GM19023 (cell line): ENCODE data around the gene TSPAN4.

ENCODE experiments used
- ATAC-seq: cut with Tn5 transposase; IDR thresholded peaks from one replicate; pipeline ENCODE4 v1.9.1; 2021; ENCODE audit warnings: mild to moderate bottlenecking, moderate library complexity; ENCODE audit not compliant: unreplicated experiment

TSPAN4 gene

DNA sequence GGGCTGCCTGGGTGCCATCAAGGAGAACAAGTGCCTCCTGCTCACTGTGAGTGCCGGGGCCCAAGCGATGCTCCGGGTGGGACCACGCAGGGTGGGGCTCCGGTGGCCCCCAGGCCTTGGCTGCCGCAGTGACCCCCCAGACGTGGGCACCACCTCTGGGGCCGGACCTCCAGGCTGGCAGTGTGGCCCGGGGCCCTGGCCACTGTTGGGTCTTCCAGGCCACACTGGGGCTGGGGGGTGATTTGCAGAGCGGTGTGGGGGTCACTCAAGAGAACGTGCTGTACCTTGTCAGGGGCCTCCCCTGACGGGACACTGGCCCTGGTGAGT, 20.0 kb downstream of the TSPAN4 start:
- ATAC-seq, result no peak

DNA sequence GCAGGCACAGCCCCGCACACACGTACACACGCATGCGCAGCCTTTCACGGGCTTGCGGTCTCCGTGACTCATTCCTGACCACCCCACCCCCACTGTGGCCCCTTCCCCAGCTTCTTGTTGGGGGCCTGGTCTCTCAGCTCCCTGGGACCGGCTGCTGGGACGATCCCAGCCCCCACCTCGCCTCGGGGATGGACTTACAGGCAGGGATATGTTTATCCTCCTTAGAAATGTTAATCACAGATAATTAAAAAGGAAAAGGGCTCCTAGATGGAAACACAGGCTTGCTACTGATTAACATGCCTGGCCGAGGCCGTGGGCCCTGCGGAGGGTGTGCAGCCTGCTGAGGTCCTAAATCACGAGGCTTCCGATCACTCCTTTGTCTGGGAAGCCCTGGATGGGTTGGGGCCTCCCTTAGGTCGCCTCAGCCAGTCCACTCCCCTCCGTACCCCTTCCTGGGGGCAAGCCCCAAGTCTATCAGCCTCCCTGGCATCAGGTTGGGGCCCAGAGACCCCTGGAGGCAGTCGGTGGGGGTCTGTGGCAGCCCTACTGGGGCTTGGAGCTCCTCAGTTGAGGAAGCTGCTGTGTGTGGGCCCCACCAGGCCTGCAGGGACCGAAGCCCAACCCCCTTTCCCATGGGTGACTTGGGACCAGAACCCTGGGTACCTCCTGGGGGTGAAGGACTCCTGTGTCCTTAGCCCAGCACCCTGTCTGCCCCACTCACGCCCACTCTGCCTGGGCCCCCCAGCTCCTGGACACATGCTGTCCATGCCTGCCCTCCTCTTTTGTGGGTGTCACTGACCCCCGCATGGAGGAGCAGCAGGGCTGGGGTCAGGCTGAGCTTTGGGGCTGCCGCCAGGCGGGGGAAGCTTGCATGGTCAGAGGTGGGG, 20.6 kb downstream of the TSPAN4 start:
- ATAC-seq, result no peak

DNA sequence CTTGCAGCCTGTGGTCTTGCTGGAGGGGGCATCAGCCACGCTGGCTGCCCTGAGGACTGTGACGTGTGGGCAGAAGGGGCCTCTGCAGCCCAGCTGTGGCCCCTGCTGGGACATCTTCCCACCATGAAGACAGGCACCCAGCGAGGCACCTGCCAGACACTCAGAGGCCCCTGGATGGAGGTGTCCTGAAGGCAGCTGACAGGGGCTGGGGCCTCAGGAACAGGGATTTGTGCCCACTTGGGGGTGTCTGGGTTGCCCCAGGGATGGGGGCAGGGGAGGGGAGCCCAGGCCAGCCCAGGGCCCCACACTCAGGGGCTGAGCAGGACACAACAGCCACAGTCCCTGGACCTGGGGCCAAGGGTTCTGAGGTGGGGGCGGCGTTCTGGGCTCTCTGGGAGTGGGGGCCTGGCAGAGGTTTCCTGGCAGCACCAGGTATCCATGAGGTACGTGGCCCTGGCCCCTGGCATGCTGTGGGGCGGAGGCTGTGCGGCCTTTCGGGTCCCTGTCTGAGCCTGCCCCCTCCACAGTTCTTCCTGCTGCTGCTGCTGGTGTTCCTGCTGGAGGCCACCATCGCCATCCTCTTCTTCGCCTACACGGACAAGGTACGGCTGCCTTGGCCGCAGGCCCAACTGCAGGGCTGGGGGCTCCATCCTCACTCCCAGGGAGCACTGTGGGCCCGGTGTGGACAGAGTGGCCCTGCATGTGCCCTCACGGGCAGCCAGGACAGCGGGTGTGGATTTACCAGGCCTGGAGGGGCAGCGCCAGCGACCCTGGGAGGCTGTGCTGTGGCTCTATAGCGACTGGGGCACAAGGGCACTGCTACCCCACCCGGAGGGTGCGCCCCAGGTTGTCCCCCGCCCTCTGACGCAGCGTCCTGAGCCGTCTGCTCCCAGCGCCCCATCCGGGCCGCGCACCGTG, 21.5 kb downstream of the TSPAN4 start:
- ATAC-seq, result no peak

DNA sequence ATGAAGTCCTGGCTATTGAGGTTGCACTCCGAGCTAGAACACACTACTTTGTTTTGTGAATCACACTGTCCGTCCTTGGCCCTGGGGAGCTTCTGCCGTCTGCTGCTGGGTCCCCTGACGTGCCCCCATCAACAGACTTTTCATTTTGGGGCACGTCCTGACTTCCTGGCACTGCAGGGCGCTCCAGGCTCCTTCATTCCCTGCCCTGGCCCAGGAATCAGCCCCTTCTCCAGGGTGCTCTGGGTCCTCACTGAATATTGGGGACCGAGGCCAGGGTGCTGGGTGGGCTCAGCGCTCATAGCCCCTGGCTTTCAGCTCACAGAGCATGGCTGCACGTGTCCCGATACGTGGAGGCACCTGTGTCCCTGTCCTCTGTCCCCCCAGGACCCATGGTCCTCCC, 22.2 kb downstream of the TSPAN4 start:
- ATAC-seq, result no peak

DNA sequence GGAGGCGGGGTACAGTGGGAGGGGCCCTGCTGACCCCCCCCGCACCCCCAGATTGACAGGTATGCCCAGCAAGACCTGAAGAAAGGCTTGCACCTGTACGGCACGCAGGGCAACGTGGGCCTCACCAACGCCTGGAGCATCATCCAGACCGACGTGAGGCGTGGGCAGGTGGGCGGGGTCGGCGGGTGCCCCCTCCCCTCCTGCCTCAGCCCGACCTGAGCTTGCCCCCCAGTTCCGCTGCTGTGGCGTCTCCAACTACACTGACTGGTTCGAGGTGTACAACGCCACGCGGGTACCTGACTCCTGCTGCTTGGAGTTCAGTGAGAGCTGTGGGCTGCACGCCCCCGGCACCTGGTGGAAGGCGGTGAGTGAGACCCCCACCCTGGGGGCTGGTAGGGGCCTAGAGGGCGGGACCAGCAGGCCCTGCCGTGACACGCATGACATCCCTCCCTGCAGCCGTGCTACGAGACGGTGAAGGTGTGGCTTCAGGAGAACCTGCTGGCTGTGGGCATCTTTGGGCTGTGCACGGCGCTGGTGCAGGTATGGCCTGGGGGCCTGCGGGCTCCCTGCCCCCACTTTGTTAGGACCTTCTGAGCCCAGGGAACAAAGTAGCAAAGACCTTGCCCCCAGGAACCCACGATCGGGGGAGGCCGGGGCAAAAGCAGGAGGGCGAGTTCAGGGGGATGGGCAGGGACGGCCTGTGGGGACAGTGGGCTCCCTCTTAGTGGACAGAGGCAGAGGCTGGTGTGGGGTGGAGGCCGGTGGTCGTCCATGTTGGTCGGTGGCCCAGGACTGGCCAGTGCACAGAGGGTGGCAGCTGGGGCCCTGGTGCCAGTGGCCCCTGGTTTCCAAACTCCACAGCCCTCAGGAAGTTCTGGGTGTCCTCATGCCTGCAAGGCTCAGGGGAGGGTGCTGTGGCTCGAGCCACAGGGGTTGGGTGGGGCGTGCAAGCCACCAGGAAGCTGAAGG, 23.1 kb downstream of the TSPAN4 start:
- no peak for ATAC-seq

DNA sequence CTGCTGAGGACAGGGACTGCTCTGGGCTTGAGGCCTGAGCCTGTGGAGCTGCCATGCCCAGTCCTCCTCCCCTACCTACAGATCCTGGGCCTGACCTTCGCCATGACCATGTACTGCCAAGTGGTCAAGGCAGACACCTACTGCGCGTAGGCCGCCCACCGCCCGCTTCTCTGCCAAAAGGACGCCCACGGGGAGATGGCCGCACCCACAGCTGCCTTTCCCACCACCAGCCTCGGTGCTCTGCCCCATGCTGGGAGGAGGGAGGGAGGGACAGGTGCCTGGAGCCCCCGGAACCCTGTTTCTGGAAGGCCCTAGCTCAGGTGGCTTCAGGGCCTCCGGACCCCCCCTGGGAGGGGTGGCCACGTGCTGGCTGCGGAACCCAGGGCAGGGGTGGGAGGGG, 23.8 kb downstream of the TSPAN4 start:
- ATAC-seq, result no peak

DNA sequence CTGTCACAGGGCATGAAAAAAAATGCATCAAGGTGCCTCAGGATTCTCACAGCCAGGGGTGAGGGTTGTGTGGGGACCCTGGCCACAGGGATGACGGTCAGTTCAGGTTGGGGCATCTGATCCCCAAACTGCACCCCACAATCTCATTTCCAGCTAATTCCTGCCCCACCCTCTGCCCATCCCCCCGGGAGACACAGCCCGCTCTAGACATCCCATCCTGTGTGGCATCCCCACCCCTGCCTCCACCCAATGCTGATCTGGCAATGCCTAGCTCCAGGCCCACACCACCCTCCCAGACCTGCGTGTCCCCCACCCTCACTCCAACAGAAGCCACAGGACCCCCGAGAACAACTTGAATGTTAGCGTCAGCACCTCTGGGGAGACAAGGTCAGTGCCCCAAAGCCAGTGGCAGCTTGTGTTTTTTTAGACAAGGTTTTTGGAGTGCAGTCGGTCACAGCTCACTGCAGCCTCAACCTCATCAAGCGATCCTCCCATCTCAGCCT, 25.3 kb downstream of the TSPAN4 start:
- no peak for ATAC-seq

DNA sequence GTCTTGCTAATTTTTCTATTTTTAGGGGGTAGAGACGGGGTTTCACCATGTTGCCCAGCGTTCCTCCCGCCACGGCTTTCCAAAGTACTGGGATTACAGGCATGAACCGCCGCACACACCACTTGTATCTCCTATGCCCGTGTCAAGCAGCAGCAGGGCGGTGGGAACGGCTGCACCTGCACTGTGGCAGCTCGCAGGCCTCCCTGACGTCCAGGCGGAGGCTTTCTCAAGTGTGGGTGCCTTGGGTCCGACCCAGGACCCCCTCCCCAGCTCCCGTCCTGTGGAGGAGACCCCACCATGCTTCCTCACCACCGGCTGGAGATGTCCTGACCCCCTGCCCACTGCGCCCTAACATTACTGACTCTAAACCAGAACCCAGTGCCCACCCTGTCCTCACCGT, 25.7 kb downstream of the TSPAN4 start:
- no peak for ATAC-seq

DNA sequence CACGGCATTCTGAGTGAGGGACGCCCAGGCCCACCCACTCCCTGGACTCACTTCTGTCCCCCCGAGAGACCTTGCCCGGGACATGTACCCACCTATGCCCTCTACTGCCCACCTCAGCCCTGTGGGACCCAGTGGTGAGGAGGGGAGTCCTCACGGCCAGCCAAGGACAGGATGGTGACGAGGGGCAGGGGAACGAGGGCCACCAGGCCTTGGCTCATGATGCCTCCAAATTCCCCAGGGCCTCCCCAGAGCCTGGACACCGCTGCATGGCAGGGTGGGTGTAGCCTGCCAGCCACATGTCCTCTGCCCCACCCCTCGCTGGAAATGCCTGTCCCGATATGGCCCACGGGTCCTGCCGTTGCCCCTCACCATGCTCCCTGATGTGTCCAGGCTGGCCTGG, 26.1 kb downstream of the TSPAN4 start:
- no peak for ATAC-seq

DNA sequence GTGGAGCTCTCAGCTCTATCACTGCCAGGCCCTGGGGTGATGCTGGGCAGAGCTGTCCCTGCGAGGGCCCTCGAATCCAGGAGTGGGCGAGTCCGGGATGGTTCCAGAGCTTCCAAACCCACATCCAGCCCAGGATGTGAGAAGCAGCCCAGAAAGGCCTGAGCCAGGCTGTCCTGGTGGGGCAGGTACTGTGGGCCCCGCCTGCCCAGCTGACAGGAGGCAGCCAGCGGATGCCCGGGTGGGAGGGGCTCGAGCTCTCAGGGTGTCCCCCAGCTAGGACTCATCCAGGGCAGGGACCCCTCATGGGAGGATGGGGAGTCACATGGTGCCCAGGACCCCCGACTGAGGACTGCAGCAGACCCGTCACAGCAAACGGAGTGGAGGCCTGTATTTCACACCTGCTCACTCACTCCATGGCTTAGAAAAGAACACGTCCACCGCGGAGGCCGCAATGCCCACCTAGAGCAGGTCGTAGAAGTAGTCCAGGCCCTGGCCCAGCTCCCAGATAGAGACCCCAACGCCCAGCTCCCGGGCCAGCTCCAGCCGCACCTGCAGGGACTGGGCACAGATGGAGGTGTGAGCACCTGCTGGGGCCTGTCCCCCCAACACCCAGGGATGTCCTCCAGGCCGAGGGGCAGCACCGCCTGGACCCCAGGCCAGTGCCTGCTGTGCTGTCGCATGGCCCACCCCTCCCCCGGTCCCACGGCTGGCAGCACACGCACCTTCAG, 26.9 kb downstream of the TSPAN4 start:
- no peak for ATAC-seq

DNA sequence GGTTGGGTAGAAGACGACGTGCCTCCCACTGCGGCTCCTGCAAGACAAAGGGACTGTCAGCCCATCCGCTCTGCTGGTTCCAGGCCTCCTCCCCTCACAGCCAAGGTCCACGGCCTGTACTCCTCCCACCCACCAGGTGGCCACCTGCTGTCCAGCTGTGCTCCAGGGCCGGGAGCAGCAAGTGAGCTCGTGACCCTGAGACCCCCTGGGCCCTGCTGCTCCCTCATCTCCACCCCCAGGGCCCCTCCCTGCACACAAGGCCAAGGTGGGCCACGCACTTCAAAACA, 27.4 kb downstream of the TSPAN4 start:
- ATAC-seq, result no peak

DNA sequence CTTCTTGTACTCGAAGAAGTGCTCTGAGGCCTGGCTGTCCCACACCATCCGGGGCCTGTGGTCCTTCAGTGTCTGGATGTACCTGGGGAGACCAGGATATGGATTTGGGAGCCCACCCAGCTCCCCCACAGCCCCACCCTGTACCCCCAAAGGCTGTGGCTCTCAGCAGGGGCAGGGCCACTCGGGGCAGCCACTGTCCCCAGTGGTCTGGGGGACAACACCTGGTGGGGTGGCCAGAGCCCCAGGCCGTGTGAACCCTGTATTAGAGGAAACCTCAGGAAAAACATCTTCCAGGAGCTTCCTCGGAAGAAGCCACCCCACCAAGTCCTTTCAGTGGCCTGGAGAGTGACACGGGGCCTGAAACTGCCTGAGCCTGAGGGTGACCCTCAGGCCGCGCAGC, 27.8 kb downstream of the TSPAN4 start:
- no peak for ATAC-seq

DNA sequence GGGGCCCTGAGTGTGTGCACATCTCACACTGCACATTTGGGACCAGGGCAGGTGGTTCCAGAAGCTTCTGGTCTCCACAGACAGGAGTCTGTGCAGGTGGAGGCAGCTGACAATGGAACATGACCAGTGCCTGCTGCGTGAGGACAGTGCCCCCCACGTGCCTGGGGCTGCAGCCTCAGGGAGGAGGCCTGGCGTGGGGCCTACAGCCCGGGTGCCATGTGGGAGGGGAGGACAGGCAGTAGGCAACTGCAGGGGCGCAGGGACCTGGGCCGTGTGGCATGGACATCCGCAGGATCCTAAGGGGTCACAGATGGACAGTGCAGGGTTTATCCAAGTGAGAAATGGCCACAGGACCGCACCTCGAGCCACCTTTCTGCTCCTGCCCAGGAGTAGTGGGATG, 28.8 kb downstream of the TSPAN4 start:
- ATAC-seq, result no peak

DNA sequence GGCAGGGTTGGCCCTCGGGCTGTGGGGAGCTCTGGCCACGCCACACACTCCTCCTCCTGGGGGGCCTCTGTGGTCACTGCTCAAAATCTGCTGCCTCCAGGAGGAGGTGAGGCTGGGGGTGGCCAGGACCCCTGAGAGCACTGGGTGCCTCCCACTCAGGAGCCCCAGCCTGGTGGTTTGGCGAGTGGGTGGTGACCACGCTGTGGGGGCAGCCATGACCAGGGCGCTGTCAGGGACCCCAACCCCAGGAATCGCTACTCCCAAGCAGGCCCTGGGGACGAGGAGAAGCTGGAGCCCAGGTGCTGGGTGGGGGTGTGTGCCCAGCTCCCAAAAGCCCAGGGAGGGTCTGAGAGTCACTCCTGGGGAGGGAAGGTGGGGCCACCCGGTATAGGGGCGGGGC, 30.1 kb downstream of the TSPAN4 start:
- no peak for ATAC-seq

DNA sequence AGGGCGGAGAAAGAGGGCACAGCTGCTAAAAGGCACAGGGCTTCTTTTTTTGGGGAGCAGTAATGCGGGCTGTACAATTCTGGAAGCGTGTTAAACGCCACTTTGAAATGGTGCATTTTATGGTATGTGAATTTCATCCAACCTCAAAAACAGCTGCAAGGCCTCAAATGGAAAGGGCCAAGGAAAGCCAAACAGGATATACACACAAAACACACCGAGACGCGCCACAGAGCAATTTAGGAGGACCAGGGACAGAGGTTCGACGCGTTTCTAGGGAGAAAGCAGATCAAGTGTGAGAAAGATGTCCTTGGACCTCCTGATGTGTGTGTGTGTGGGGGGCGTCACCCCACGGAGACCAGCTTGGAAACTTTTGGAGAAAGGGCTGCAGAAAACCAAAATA, 31.1 kb downstream of the TSPAN4 start:
- ATAC-seq, result no peak

DNA sequence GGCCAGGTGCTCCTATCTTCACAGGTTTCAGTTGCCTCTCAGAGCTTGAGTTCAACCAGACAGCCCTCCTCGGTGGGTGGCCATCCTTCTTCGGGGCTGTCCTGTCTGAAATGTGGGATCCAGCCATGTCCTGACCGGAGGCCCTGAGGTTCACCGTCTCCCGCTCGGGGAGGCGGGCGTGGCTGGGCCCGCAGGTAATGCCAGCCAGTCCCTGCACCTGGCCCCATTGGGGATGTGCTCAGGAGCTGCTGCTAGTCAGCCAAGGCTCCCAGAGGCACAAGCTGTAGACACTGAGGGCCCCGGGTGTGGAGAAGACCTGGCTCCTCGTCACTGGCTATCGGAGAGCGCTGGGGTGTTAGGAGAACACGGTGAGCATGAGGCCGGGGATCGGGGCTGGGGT, 32.6 kb downstream of the TSPAN4 start:
- no peak for ATAC-seq

DNA sequence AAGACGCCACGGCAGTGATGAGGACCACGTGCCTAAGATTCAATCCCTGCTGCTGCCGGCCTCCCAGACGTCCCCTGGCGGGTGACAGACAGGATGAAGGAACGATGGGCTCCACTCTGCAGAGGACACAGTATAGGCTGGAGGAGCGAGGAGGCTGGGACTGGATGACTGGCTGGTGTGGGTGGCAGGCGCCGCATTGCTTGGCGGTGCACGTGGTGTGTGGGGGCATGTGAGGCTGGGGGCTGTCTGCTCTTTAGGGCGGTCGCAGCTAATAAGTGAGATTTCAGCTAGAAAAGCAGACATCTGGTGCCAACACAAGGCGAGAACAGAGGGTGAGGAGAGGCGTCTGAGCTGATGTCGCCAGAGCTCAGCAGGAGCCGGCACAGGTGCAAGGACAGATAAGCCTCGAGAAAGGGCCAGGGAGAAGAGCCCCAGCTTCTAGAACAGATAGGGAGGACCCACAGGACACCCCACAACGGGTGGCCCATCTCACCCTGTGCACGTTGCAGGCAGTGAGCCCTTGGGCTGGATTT, 33.2 kb downstream of the TSPAN4 start:
- no peak for ATAC-seq

DNA sequence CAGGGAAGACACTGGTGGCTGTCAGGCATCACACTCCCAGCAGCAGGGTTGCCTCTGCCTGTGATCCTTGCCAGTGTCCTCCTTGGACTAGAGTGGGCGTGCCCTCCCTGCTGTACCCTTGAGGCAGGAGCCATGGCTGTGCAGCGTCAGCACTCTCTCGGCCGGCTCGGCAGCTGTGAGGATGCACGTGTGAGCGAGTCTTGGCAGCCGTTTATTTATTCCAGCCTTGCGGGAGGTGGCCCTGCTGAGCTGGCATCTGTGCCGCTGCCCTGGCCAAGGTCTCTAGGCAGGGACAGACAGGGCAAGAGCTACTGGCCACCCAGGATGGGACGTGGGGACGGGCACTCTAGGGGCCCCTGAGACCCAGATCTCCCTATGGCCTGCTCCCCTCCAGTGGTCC, 33.9 kb downstream of the TSPAN4 start:
- ATAC-seq, result no peak

DNA sequence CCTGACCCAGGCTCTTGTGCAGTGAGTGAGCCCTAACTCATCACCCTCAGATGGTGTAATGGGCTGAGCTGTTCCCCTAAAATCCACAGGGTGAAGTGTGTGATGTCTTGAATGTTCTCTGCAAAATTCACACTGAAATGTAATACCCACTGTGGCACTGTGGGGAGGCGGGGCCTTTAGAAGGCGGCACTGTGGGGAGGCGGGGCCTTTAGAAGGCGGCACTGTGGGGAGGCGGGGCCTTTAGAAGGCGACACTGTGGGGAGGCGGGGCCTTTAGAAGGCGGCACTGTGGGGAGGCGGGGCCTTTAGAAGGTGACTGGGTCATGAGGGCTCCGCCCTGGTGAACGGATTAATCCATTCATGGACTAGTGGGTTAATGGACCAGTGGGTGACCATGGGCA, 34.9 kb downstream of the TSPAN4 start:
- no peak for ATAC-seq

DNA sequence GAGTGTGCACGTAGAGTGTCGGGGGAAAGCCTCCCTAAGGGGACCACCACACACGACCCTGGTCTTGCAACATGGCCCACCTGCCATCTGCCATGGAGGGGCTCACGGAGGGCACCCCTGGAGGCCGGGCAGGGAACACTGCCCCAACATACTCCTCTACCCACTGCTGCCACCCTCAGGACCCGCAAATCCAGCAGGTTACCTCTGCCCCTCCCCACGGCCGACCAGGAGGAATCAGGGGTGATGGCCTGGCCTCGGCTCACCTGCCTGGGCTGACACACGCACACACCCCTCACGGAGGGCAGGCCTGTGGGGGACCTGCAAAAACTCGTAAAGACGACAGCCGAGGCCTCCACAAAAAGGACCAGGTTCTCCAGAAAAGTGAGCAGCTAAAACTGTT, 37.8 kb downstream of the TSPAN4 start:
- no peak for ATAC-seq
